GM11168 (cell line): Measurements from ENCODE around the gene TRPM4.
"Not testable (repeated sequence)": the region's sequence is repeated elsewhere in the genome, so short reads cannot be mapped to it uniquely, and the experiment has no call there.

Experiments used
- in situ Hi-C: fragments of 300-500 bp; cut with MboI; formaldehyde crosslinking; loops from one replicate; pipeline ENCODE4 v1.12.0; 2022; ENCODE audit warnings: low sequenced_read_pairs; ENCODE audit not compliant: unreplicated experiment

The TRPM4 gene

GRCh38 chr19:49157445-49158224, at the start of gene TRPM4:
TRPM4 (plus strand) TSS chr19:49157792; CDS start chr19:49157867, 75 bp downstream.
- in situ Hi-C loops = no loop called here

DNA sequence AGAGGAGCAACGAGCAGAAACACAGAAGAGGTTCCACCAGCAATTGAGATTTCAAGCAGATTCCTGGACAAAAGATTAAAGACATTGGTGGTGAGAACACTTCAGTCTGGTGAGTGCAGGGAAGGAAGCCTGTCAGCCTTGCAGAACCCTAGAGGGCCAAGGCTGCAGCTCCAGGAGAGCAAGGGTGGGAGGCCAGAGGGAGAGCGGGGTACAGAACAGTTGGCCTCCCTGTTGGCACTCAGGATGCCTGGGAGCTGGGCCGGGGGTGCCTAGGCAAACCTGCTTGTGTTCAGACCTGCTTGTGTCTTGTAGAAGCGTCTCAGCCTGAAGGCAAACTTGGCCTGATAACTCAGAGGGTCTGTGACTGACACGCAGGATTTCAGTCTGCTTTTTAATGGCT, 48.5 kb upstream of the TRPM4 start:
- in situ Hi-C loops = no loop called here

DNA sequence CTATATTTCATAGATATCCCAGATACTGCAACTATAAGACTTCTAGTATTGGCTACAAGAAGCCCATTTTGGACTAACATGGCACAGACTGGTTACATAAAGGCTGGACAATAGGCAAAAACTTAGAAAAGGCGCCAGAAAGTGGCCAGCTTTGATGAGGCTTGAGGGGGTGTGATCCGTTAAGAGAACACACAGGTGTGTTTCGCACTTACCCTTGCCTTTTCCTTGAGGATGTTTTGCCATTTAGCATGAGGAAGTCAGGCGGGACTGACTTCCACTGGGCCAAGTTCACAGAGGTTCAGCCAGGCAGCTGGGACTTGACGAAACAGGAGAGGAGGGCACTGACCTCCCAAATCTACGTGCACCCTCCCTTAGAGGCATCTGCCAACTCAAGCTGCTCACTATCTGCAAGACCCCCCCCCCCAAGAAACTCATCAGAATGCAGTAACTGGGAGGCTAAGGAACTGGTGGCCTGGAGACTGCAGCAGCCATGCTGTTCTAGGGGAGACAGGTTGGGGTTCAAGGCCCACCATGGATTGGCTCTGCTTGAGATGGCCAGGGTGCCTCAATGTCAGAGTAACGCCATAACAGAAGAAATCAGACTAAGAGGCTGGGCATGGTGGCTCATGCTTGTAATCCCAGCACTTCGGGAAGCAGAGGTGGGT, 47.9 kb upstream of the TRPM4 start:
- in situ Hi-C loops = no loop called here

- in situ Hi-C loops = no loop called here
Measured at GRCh38 chr19:49110567-49110966, 47.0 kb upstream of the TRPM4 start.

GRCh38 chr19:49111218-49111998, 46.2 kb upstream of the TRPM4 start:
- in situ Hi-C loops = no loop called here

DNA sequence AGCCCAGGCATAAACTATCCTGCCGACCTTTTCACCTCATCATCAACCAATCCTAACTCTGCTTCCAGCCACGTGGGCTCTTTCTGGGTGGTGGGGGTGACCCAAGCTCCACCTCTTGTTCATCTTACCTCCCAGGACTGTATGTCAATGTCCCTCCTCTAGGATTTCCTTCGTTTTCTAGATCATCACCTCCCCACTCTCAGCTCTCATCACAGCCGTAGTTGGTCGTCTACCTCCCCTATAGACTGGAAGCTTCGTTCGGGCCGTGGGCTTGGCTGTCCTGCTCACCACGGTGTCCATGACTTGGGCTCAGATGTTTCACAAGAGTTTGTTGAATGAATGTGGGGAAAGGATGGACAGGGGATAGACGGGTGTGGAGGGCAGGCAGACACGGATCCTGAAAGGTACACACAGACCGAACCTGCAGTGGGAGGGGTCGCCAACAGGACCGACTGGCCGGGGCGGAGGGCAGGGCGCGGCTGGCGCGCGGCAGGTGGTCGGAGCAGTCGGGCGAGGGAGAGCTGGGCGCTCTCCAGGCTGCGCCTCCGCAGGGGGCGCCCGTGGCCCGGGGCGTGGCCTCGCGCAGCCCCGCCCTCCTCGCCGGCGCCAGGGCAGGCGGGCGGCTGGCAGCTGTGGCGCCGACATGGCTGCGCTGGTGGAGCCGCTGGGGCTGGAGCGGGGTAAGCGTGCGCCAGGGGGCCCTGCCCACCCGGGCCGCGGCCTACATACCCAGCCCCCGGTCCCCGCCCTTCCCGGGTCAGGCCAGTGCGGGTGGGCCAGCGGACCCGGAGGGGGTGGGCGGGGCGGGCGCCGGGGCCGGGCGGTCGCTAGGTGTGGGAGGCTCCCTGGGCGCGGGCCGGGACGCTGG, 43.6 kb upstream of the TRPM4 start, which contains the start of gene LIN7B:
TSS of gene LIN7B (plus strand) at position 609 of the 868 bp plus-strand sequence. CDS start at position 644, 35 bp downstream.
- in situ Hi-C loops = no loop called here

DNA sequence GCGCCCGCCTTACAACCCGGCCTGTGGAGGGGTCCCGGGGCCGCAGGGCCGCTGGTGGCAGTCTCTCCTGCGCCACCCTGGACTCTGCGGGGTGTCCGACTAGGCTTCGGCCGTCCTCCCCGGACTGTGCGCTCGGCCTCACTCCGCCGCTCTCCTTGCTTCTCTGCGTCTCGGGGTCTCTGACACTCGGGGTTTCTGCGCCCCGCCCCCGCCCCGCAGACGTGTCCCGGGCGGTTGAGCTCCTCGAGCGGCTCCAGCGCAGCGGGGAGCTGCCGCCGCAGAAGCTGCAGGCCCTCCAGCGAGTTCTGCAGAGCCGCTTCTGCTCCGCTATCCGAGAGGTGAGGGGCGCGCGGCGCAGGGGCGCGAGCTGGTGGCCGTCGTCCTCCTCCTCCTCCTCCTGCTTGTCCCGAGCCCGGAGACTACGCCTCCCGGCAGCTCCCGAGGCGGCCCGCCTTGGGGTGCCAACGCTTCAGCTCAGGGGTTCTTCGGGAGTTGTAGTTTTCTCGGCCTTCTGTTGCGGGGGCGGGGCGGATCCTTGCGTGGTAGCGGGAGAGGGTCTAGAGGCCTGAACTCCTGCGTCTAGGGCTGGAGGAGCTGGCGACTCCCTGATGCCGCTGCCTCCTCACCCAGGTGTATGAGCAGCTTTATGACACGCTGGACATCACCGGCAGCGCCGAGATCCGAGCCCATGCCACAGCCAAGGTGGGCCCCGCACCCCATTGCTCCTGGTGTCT, 42.8 kb upstream of the TRPM4 start:
- in situ Hi-C loops = no loop called here

GRCh38 chr19:49116544-49116943, 41.0 kb upstream of the TRPM4 start:
- in situ Hi-C loops = no loop called here

DNA sequence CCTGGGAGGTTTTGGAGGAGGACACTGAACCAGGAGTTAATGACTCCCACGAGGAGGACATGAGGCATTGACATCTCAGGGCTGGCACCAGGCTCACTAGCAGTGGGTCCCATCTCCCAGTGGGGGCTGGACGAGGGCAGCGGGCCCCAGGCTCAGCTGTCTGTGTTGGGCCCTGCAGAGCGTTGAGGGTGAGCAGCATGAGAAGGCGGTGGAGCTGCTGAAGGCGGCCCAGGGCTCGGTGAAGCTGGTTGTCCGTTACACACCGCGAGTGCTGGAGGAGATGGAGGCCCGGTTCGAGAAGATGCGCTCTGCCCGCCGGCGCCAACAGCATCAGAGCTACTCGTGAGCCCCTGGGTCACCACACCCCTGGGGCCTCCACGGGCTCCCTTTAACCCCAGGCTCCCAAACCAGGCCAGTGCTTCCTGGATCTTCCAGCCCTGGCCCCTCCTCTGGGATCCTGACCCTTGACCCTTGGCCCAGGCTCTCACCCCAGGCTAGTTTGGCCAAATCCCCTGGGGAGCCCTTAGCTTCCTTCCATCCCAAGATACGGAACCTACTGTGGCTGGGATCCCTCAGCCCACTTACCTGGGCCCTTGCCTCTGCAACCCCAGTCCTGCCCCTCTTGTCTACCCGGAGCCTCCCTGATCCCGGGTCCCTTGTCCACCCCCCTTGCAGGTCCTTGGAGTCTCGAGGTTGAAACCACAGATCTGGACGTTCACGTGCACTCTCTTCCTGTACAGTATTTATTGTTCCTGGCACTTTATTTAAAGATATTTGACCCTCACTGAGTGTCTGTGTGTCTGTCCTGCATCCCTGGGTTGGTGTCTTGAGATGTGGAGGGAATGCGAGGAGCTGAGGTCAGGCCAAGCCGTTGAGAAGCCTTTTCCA, 39.7 kb upstream of the TRPM4 start:
- in situ Hi-C loops = no loop called here

DNA sequence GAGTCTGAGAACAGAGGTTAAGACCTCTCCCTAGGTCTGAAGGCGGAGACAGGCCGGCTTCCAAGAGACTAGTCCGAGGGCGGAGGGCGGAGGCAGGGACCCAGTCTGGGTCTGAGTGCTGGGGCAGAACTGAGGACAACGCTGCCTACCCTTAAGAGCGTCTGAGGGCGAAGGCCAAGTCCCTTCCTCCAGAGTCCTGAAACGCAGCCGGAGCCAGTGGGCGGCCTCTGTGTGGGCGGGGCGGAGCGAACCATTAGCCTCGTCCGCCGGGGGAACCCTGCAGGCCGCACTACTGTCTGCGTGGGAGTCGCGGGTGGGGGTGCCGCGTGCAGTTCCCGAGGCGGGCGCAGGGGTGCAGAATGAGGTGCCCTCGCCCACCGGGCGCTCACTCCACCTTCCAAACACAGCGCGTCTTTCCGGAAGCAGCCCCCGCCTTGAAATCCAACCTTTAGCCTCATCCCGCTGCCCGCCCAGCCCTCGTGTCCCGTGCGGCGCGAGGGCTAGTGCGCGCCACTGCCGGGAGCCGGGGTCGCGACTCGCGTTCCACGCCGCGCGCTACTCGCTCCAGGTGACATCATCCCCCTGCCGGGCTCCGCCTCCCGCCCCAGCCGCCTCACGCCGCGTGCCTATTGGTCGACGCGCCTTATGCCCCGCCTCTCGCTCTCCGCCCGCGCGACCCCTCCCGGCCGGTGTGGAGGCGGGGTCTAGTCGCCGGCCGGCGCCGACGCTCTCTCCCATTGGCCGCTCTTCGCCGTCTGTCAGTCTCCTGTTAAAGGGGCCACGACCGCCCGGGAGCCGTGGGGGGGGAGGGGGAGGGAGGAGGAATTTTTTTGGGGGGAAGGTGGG, 38.8 kb upstream of the TRPM4 start, which contains the start of gene C19orf73:
TSS of gene C19orf73 (minus strand) at position 579 of the 846 bp plus-strand sequence. CDS start at position 458, 121 bp downstream.
- in situ Hi-C loops = no loop called here

DNA sequence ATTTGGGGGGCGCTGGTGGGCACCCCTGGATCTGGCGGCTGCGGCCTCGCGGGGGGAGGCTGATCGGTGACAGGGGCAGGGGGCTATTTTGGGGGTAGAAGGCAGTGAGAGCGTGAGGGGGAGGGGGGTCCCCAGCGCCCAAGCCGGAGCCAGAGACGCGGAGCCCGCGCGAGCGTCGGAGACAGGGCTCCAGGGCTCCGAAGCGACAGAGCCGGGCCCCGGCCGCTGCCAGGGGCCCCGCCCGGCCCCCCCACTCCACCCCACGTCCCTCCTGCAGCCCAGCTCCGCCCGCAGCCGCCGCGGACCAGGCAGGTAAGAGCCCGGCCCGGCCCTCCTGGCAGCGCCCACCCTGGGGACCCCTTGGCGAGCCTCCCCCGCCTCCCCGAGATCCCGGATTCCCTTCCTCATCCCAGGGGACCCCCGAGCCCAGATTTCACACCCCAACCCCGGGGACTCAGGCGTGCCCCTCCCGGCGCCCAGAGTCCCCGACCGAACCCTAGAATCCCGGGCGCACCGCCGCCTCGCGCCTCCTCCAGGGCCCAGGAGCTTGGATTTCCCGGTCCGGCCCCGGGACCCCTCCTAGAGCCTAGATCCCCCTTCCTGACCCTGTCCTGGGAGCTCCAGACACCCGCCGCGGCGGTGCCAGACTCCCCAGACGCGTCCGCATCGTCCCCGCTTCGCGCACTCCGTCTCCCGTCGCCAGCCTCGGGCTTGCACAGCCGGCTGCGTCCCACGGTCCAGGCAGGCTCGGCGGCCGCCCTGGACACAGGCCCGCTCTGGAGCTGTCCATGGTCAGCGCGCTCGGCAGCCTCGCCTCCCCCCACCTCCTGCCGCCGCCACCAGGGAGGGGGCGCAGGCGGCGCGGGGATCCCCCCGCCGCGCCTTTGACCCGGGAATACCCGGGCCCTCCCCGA, 37.9 kb upstream of the TRPM4 start, which contains the start of gene PPFIA3:
TSS of gene PPFIA3 (plus strand) at position 134 of the 914 bp plus-strand sequence. CDS start 8,330 bp downstream, outside the sequence.
- in situ Hi-C loops = no loop called here

DNA sequence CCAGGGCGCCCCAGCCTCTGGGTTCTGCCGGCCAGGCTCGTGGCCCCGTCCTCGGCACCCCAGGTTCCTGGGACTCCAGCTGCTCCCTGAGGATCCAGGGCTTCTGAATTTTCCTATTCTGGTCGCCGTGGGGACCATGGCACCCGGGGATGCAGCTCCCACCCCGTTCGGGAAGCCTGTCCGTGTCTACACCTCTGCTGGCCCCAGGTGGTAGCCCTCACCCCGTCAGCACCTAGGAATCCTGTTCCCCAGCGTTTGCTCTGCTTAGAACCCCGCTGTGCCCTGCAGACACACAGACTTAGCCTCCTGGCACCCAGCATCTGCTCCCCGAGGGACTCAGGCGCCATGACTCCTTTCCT, 37.3 kb upstream of the TRPM4 start:
- in situ Hi-C loops = no loop called here

DNA sequence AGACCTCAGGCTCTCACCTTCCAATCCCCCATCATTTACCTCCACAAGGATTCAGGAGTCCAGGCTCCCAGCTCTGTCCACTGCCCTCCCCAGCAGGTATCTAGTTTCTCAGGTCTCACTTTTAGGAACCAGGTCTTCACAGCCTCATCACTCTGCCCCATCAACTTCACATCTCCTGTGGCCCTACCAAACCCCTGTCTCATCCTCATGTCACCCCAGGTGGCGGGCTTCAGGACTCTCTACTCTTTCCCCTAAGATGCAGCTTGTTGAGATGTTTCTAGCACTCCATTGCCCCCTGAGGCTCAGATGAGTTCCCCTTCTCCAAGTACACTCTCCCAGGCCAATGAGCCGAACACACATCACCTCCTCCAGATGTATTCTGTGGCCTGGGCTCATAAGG, 36.7 kb upstream of the TRPM4 start:
- in situ Hi-C loops = no loop called here

- in situ Hi-C loops = not testable (repeated sequence)
Measured at GRCh38 chr19:49121841-49122240, 35.8 kb upstream of the TRPM4 start.

GRCh38 chr19:49123285-49123684, 34.3 kb upstream of the TRPM4 start:
- in situ Hi-C loops = not testable (repeated sequence)

GRCh38 chr19:49125025-49125731, 32.4 kb upstream of the TRPM4 start:
- in situ Hi-C loops = no loop called here
